ENCODE data around the gene FBLN1.

Gene FBLN1

GRCh38 chr22:45639747-45640102 is 137.0 kb downstream of the FBLN1 start:
- TF ChIP-seq, protein P1, sequence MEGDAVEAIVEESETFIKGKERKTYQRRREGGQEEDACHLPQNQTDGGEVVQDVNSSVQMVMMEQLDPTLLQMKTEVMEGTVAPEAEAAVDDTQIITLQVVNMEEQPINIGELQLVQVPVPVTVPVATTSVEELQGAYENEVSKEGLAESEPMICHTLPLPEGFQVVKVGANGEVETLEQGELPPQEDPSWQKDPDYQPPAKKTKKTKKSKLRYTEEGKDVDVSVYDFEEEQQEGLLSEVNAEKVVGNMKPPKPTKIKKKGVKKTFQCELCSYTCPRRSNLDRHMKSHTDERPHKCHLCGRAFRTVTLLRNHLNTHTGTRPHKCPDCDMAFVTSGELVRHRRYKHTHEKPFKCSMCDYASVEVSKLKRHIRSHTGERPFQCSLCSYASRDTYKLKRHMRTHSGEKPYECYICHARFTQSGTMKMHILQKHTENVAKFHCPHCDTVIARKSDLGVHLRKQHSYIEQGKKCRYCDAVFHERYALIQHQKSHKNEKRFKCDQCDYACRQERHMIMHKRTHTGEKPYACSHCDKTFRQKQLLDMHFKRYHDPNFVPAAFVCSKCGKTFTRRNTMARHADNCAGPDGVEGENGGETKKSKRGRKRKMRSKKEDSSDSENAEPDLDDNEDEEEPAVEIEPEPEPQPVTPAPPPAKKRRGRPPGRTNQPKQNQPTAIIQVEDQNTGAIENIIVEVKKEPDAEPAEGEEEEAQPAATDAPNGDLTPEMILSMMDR (IDR thresholded peaks at IDR 0.05; ENCODE audit: low read depth, low read length) = no peak
- no peak for DNase-seq (ENCODE audit: extremely low read depth, low read depth)

DNA sequence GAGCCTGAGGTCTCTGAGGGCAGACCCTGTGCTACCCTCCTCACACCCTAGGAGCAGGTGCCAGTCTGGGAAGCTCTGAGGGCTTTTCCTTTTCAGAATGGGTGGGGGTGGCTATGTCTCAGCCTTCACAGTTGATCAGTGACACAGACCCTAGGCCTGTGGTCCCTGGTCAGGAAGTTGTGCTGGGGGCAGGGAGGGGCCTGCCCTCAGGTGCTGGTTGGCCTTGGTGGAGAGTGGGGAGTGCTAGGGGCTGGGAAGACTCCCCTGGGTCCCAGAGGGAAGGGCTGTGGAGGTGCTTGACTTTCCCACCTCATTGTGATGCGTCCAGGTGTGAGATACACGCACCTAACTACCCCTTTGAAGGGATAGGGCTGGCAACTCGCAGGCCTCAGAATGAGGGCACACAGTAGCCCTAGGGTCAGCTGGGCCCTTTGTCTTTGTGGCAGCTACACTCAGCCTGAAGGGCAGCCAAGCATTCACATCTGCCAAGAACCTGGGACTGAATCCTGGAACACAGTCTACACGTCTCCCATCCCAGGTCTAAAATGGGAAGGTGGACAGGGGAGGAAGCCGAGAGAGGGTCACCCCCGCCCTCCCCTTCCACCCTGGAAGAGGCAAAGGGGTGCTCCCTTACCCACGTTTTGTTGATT is 137.7 kb downstream of the FBLN1 start:
- no peak for DNase-seq (ENCODE audit: extremely low read depth, low read depth)
- TF ChIP-seq, protein P1 (IDR thresholded peaks at IDR 0.05; ENCODE audit: low read depth, low read length) = no peak

- no peak for DNase-seq (ENCODE audit: extremely low read depth, low read depth)
- TF ChIP-seq, protein P1 (IDR thresholded peaks at IDR 0.05; ENCODE audit: low read depth, low read length) = no peak
Measured at GRCh38 chr22:45640941-45641621, 138.4 kb downstream of the FBLN1 start.

- no peak for DNase-seq (ENCODE audit: extremely low read depth, low read depth)
Measured at GRCh38 chr22:45642986-45643385, 140.3 kb downstream of the FBLN1 start.

GRCh38 chr22:45644714-45645113 is 142.0 kb downstream of the FBLN1 start:
- no peak for DNase-seq (ENCODE audit: extremely low read depth, low read depth)
- TF ChIP-seq, protein P1 (IDR thresholded peaks at IDR 0.05; ENCODE audit: low read depth, low read length) = no peak

More at GRCh38 chr22:45642986-45643385, 140.3 kb downstream of the FBLN1 start:
- TF ChIP-seq, protein P1 (IDR thresholded peaks at IDR 0.05; ENCODE audit: low read depth, low read length) = no peak

- TF ChIP-seq, protein P1 (IDR thresholded peaks at IDR 0.05; ENCODE audit: low read depth, low read length) = no peak
- no peak for DNase-seq (ENCODE audit: extremely low read depth, low read depth)
Measured at GRCh38 chr22:45645150-45645525, 142.5 kb downstream of the FBLN1 start.
